ENCODE results near the gene ZBTB47. TPM values are rescaled to one million over a fixed set of nuclear protein-coding genes. Genes with fewer than 3 reads are reported as not detected.

ZBTB47 gene
- 100 to 1,000 TPM in 1 of 2 donors, 10 to 100 TPM in 1; 92.4 to 129 TPM for total RNA-seq

GRCh38 chr3:42653560-42654330, at the start of gene ZBTB47:
TSS of gene ZBTB47 (plus strand) at chr3:42653697. CDS start at chr3:42658356, 4,659 bp downstream.
- no peaks in the 10 kb centered on the region for H3K27me3 ChIP-seq
- TF ChIP-seq, protein P1, sequence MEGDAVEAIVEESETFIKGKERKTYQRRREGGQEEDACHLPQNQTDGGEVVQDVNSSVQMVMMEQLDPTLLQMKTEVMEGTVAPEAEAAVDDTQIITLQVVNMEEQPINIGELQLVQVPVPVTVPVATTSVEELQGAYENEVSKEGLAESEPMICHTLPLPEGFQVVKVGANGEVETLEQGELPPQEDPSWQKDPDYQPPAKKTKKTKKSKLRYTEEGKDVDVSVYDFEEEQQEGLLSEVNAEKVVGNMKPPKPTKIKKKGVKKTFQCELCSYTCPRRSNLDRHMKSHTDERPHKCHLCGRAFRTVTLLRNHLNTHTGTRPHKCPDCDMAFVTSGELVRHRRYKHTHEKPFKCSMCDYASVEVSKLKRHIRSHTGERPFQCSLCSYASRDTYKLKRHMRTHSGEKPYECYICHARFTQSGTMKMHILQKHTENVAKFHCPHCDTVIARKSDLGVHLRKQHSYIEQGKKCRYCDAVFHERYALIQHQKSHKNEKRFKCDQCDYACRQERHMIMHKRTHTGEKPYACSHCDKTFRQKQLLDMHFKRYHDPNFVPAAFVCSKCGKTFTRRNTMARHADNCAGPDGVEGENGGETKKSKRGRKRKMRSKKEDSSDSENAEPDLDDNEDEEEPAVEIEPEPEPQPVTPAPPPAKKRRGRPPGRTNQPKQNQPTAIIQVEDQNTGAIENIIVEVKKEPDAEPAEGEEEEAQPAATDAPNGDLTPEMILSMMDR (IDR thresholded peaks at IDR 0.05): no peak
- peak within 1 kb of the TSS; percentile 89 to 91 for H3K4me3 ChIP-seq
- no peak for DNase-seq (ENCODE audit: low spot score)
- H3K36me3 ChIP-seq: peaks cover 12% of the 10 kb centered on the region
- H3K4me1 ChIP-seq: peaks cover 0 to 75% of the 10 kb centered on the region in 2 donors
- H3K9me3 ChIP-seq: no peaks in the 10 kb centered on the region
- peak within 1 kb of the TSS; percentile 95 to 99 for H3K27ac ChIP-seq

DNA sequence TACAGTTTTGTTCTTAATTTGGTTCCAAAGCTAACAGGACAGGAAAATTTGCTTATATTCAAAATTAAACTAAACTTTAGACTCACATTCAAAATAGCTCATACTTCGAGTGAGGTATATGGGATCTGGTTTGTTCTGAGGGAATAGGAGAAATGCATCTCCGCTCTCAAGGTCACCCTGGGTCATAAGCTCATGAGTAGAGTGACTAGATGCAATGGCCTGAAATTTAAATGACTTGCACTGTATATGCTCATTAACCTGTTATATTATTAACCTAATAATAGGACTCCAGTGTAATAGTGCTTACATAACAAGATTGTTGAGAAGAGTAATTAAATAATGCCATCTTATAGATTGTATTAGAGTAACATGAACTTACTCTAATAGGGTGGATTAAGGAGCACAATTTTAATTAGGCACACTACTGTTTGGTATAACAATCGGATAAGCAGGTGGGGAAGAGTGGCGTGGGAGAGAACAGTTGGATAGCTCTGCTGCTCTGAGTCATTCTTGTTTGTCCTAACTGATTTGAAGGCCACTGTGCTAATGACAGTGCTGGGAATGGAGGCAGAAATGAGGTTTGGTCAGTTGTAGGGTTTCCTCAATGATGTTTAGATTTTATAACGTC, 47.8 kb upstream of the ZBTB47 start:
- Histone ChIP-seq H3K9me3 (peaks cover 0 to 7% of the 10 kb centered on the region in 2 donors), H3K27me3 (no peaks in the 10 kb centered on the region), H3K27ac (peak overlapping the region; percentile 54 to 69), H3K4me1 (peaks cover 0 to 54% of the 10 kb centered on the region in 2 donors), H3K36me3 (no peaks in the 10 kb centered on the region), H3K4me3 (no peak overlapping the region)
- DNase-seq (ENCODE audit: low spot score): no peak
- TF ChIP-seq, protein P1 (IDR thresholded peaks at IDR 0.05): no peak

DNA sequence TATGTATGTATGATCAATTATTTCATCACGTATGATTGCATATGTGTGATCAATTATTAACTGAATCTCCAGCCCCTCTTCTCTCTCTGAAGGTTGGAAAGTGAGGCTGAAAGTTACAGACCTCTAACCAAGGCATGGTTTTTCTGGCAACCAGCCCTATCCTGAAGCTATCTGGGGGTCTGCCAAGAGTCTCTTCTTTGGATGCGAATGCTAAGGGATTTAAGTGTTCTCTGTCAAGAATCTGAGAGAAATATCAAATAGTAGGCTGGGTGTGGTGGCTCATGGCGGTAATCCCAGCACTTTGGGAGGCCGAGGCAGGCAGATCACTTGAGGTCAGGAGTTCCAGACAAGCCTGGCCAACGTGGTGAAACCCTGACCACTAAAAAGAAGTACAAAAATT, 44.9 kb upstream of the ZBTB47 start:
- TF ChIP-seq, protein P1 (IDR thresholded peaks at IDR 0.05): no peak
- peak overlapping the region in 1 of 2 donors; percentile 56 for H3K27ac ChIP-seq
- peaks cover 0 to 7% of the 10 kb centered on the region in 2 donors for H3K9me3 ChIP-seq
- no peak for DNase-seq (ENCODE audit: low spot score)
- no peaks in the 10 kb centered on the region for H3K36me3 ChIP-seq
- H3K4me1 ChIP-seq: peaks cover 0 to 58% of the 10 kb centered on the region in 2 donors
- H3K4me3 ChIP-seq: no peak overlapping the region
- H3K27me3 ChIP-seq: no peaks in the 10 kb centered on the region

GRCh38 chr3:42610976-42611375, 42.5 kb upstream of the ZBTB47 start:
- H3K36me3 ChIP-seq: no peaks in the 10 kb centered on the region
- TF ChIP-seq, protein P1 (IDR thresholded peaks at IDR 0.05): no peak
- peak overlapping the region; percentile 44 to 63 for H3K27ac ChIP-seq
- peaks cover 0 to 55% of the 10 kb centered on the region in 2 donors for H3K4me1 ChIP-seq
- no peak overlapping the region for H3K4me3 ChIP-seq
- H3K9me3 ChIP-seq: no peaks in the 10 kb centered on the region
- DNase-seq (ENCODE audit: low spot score): no peak
- H3K27me3 ChIP-seq: no peaks in the 10 kb centered on the region

DNA sequence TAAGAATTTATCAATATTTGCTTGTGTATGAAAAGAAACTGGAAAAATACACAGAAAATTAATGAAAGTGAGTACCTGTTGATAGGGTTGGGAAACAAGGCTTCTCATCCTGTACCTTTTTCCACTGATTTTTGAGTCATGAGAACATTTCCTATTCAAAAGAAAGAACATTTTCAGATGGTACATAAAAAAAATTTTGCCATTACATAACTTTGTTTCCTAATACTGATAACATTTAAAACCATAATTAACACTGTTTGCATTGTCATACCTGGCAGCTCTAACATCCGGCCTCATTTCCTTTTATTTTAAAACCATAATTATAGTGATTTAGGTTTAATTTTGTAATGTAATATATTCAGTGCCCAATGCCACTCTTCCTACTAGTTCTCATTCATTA, 41.3 kb upstream of the ZBTB47 start:
- no peaks in the 10 kb centered on the region for H3K36me3 ChIP-seq
- H3K27ac ChIP-seq: peak overlapping the region; percentile 44 to 63
- no peaks in the 10 kb centered on the region for H3K27me3 ChIP-seq
- H3K9me3 ChIP-seq: no peaks in the 10 kb centered on the region
- TF ChIP-seq, protein P1 (IDR thresholded peaks at IDR 0.05): no peak
- DNase-seq (ENCODE audit: low spot score): no peak
- H3K4me1 ChIP-seq: peaks cover 0 to 59% of the 10 kb centered on the region in 2 donors
- no peak overlapping the region for H3K4me3 ChIP-seq
